ENCODE results near the gene EEIG2.

The EEIG2 gene

DNA sequence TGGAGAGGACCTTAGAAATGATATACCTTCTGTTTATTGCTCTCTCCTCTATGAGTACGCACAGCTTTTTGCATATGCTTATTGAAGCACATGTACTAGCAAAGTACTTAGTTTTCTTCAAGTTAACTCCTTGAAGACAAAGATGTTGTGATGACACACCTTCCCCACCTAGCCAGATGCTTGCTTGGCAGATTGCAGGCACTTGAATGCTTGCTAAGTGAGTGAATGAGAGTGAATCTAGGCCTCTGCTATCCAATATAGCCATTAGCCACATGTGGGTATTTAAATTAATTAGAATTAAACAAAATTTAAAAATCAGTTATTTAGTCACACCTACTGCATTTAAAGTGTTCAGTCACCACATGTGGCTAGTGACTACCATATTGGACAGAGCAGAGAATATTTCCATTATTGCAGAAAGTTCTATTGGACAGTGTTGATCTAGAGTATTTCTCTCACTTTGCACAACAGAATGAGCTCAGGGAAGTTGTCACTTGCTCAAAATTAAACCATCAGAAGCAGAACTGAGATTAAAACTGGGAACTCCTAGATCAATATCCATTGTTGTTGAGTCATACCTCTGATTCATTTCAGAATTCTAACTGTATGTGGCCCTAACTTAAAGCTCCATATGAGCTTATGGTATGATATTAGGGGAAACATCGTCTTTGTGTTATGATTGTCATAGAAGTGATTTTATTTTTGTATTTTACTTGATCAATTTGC lies 8.6 kb upstream of the EEIG2 start:
- DNase-seq, result no peak

DNA sequence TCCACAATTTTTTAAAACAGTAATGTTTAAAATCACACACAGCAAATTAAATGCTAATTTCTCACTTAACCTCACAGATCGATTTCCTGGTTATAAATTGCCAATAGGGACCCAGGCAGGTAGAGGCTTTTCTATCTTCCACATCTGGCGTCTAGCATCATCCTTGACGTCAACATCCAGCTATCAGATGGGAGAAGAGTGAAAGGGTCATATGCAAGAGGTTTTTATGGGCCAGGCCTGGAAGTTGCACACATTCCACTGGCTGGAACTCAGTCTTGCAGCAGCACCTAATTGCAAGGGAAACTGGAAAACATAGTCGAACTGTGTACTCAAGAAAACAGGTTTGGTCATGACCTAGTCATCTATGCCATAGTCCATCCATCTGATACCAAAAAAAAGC lies 6.0 kb upstream of the EEIG2 start:
- DNase-seq, result no peak

DNA sequence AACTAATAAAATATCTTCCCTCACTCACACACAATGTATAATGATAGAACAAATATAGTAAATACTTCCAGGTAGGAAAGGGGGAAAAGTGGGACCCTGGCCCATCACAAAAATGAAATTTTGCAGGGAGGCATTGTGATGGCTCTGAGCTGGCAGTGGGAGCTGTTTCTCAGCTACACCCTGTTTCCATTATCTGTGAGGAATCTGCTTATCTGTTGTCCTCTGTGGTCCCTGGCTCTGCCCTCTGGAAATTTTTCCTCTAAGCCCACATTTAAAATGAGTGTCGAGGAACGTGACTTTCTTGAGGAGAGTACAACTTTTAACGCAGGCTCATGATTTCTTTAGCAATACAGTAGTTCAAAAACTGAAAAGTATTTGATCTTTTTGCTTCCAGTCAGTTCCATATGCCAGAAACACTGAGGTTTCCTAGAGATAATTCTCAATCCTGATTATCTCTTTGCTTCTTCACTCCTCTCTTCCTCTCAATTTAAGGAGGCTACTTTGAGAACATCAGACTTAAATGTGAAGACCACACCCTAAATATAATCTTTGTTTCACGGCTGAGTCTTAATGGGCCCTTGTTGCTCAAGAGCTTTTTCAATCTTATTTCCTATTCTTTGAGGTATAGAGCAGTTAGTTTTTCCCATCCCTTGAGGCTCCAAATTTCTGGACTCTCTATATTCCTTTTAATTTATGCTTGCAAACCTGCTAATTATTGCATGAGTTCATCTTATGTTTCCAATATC lies 5.0 kb upstream of the EEIG2 start:
- DNase-seq, result no peak

DNA sequence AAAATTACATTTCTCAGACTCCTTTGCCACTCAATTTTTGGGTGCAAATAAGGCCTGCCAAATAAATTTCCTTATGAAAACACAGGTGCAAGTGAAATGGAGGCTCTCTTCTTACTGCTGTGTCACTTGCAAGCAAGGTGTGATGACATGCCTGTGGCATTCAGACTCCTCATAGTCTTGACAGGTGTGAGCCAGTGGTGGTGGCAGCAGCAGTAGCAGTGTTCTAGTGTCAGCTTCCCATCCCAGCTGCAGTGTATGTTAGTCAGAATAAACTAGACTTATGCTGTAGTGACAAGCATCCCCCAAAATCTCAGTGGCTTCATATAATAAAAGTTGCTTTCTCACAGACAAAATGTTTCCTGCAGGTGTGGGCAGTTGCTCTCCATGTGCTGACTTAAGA lies 3.8 kb upstream of the EEIG2 start:
- no peak for DNase-seq

DNA sequence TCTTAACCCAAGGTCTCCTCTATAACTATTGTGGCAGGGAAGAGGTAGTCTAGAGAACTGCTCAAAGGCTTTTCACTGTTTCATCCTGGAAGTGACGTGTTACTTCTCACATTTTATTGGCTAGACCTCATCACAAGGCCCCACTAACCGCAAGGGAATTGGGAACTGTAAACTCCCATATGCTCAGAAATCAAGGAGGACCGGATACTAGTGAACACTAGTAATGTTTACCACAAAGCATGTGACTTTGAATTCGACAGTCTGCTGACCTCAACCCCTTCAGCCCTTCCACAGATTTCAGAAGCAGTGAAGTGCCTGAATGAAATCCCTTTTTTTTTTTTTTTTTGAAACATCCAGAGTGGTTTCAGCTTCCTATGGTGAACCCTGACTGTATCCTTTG lies 3.4 kb upstream of the EEIG2 start:
- DNase-seq, result no peak

DNA sequence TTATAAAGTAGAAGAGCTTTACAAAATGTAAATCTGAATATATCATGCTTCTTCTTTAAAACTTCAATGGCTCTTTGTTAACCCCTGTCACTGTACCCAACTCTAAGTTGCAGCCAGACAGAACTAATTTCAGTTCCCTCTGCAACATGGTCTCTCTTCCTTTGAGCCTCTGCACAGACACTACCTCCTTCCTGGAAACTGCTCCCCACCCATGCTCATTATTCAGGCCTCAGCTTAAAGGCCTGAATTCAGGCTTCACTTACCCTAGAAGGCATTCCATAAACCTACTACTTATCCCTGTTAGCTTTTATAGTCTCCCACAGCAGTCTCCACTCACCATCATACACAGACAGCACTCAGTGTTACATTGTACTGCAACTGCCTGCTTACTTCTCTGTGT lies 2.6 kb upstream of the EEIG2 start:
- DNase-seq, result no peak

DNA sequence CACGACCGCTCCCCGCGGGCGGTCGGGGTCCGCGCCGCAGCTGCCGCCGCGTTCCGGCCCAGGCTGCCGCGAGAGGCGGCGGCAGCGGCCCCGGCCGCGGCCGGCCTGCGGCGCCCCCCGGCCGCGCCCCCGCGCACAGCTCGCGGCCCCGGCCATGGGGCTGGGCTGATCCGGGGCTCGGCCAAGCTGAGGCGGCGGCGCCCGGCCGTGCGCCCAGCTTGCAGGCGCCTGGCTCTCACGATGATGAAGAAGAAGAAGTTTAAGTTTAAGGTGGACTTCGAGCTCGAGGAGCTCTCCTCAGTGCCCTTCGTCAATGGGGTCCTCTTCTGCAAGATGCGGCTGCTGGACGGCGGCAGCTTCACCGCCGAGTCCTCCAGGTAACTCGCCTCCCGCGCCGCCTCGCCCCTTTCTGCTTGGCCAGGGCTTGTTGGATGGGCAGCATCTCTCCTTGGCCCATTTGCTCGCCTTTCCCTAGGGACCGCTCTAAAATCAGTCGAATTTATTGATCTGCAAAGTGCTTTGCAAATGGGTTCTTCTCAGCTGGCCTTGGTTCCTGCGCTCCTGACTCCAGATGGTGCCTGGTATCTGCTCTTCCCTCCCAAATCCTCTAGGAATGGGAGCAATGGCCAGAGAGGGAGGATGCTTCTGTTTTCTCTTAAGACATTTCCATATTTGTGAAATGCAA lies 431 bp downstream of the EEIG2 start:
- DNase-seq, result peak; percentile 11

DNA sequence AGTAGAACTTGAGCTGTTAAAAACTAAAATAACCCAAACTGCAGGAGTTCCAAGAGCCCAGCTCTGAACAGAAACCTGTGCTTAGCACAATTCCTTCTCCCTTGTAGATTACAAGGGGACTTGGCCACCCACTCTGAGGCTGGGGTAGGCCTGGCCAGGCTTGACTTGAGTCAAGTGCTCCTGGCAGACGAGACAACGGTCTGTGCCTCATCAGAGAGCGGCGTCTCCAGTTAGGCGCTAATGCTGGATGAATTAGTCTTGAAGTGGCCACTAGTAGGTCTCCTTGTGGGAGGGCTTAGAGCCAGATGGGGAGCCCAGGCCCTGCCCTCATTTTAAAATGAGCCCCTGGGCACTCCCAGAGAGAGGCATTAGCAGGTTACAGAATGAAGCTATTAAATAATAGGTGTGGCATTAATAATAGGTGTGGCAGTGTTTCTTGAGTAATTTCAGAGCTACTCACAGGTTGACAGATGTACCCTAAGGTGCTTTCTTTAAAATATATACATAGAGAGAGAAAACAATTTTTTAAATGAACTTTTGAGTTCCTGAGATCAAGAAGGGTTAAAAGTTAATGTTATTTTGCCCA lies 1.1 kb downstream of the EEIG2 start:
- DNase-seq, result peak; percentile 41

DNA sequence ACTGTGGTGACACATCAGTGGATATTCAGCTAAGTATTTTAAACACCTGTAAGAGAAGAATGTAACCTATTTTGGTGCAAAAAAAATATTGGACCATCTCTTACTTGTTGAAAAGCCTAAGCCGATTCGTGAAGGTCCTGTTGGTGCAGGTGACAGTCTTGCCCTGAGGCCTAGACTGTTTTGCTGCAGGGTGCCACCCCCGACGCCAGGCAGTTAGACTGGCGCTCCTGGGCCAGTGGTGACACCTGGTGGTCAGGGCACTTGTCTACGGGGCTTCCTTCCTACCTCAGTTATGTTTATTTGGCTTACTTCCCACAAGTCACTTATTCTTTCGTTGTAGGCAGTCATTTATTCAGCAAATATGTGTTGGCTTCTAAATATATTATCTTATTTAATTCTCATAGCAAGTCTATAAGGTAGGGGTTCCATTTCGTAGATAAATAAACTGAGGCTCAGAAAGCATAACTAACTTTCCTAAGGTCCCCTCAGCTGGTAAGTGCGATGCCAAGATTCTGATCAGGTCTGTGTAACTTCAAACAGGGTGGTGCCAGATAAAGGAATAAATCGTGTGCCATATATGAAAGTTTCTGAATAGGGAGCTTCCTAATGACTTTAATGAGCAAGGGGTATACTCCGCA lies 1.9 kb downstream of the EEIG2 start:
- peak; percentile 75 for DNase-seq

DNA sequence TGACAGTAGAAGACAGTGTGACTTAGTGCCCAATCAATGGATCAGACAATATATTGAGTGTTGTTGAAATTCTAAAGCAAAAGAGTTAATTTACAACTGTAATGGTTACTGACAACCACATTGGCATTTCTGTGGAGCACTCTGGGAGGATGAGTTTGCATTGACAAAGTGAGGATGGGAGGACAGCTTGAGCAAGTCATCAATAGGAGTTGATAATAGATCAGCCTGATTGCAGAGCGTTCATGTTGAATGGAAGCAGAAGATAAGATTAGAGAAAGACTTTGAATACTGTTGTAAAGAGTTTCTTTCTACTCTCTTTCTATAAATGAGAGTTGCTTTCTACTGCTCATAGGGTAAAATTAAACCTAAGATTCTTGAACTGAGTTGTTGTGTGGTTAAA lies 3.9 kb downstream of the EEIG2 start:
- DNase-seq, result no peak

DNA sequence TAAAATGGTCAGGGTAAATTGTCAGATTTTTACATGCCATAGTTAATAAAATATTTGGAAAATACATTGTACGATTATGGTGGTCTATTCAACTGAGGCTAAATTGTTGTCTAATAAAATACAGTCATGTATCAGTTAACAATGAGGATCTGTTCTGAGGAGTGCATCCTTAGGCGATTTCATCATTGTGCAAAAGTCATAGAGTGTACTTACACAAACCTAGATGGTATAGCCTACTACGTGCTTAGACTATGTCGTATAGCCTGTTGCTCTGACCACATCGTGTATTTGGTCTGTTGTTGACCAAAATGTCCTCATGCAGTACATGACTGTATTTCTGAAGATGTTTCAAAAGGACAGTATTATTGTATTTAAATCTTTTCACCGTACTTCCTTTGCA lies 5.2 kb downstream of the EEIG2 start:
- no peak for DNase-seq

DNA sequence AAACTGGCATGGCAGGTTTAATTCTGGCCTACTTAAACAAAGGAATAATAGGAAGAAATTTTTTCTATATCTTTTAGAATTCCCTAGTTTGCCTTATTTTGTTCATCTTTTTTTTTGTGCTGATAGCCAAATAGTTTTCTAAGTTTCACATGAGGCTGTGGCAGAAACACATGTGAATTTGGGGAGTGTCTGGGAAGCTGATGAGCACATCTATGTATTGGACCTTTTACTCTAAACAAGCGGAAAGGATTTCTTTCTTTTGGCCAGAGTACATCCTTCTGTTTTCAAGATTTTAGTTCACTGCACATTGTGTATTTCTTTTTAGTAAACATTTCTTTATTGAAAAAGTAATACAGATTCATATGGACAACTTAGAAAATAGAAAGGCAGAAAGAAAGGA lies 5.6 kb downstream of the EEIG2 start:
- no peak for DNase-seq

DNA sequence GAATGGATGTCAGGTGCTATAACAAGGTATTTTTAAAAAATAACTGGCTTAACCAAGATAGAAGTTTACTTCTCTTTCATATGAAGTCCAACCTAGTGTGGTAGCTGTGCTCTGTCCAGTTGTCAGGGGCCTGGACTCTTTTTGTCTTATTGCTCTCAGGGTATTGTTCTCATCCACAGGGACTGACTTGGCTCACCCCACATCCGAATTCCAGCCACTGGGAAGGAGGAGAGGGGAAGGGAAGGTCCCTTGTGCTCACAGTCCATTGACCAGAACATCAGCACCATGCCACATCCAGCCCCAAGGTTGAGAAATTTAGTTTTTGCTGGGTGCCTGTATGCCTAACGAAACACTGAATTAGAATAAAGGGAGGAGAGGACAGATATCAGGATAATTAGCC lies 8.7 kb downstream of the EEIG2 start:
- no peak for DNase-seq

DNA sequence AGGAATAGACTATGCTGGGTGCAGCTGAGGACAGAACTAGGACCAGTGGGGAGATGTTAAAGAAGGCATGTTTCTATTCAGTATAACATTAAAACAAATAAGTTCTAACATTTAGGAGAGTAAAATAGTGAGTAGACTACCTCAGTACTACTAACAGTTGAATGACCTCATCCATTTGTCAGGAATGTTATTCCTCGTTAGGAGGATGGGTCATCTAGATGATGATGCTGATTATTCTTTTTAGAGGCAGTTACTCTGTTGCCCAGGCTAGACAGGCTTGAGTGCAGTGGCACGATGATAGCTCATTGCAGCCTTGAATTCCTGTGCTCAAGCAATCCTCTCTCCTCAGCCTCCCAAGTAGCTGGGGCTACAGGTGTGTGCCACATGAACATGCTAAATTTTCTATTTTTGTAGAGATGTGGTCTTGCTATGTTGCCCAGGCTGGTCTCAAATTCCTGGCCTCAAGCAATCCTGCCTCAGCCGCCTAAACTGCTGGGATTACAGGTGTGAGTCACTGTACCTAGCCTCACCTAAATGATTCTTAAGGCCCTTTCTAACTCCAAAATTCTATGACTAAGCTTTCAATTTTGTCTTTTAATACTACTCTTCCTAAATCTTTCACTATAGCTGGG lies 9.3 kb downstream of the EEIG2 start:
- no peak for DNase-seq

DNA sequence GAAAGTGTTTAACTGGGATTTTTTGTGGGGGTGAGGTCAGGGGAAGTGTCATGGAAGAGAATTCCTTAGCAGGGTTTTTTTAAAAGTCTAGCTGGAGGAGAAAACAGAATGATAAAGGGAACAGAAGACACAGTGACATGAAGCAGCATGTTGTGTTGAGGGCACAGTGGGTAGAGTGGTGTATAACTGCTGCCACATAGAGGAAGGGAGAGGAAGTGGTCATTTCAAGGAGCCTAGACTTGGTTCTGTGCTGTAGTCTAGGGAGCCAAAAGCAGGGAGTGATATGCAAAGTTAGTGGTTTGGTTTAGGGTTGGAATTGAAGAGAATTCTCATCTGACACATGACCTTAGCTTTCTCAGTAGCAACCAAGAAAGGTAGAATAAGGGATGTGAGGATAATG lies 10.2 kb downstream of the EEIG2 start:
- no peak for DNase-seq

DNA sequence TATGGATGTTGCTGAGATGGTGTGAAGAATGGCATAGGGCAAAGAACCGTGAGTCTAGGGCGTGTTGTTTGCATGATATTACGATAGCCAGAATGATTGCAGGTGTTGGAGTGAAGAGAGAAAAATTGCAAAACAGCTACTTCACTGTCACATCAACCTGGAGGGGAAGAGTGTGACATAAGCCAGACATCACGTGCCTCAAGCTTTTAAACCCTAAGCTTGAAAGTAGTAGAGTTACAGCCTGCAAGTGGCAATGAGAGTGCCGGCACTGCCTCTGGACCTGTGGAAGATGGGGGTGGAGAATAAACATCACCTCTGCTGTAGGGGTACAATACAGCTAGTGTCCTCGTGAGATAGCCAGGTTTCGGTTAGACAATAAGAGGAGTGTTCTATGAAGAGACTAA lies 11.1 kb downstream of the EEIG2 start:
- no peak for DNase-seq

DNA sequence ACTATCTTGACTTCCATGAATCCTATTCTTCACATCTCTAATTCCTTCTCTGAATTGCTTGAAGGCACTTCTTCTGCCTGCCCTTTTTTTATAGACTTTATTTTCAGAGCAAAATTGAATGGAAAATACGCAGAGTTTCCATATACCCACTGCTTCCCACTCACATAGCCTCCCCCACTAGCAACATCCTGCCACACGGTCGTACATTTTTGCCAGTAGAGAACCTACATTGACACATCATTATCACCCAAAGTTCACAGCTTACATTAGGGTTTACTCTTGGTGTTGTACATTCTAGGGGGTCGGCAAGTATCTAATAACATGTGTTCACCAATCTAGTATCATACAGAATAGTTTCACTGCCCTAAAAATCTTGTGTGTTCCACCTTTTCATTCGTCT lies 12.3 kb downstream of the EEIG2 start:
- DNase-seq, result no peak

DNA sequence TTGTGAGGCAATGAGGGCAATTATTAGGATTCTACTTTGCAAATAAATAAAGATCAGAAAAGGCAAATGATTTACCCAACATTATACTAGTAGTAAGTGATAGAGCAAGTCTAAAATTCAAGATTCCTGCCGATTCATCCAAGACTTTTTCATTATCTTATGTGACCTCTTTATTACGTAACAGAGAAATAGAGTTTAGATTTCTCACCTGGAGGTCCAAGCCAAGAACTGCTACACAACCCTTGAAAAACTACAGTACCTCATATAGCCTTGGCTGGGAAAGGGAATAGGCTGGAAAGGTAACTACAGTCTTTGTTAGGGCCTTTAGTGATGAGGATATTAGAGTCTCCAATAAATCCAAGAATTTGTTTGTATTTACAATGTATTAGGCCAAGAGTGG lies 13.3 kb downstream of the EEIG2 start:
- DNase-seq, result no peak

DNA sequence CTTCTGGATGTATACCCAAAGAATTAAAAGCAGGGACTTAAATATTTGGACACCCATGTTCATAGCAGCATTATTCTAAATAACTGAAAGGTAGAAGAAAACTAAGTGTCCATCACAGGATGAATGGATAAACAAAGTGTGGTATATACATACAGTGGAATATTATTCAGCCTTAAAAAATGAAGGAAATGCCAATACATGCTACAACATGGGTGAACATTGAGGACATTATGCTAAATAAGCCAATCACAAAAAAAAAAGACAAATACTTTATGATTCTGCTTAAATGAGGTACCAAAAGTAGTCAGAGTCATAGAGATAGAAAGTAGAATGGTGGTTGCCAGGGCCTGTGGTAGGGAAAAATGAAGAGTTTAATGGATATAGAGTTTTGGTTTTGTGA lies 14.1 kb downstream of the EEIG2 start:
- no peak for DNase-seq

DNA sequence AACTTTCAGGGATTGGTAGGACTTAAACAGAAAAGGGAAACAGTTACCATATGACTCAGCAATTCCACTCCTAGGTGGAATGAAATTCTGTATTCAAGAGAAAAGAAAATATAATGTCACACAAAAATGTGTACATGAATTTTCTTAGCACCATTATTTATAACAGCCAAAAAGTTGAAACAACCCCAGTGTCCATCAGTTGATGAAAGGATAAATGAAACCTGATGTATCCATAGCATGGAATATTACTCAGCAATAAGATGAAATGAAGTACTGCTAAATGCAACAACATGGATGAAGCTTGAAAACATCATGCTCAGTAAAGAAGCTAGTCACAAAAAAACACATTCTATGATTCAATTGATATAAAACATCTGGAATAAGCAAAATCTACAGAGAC lies 15.5 kb downstream of the EEIG2 start:
- DNase-seq, result no peak

DNA sequence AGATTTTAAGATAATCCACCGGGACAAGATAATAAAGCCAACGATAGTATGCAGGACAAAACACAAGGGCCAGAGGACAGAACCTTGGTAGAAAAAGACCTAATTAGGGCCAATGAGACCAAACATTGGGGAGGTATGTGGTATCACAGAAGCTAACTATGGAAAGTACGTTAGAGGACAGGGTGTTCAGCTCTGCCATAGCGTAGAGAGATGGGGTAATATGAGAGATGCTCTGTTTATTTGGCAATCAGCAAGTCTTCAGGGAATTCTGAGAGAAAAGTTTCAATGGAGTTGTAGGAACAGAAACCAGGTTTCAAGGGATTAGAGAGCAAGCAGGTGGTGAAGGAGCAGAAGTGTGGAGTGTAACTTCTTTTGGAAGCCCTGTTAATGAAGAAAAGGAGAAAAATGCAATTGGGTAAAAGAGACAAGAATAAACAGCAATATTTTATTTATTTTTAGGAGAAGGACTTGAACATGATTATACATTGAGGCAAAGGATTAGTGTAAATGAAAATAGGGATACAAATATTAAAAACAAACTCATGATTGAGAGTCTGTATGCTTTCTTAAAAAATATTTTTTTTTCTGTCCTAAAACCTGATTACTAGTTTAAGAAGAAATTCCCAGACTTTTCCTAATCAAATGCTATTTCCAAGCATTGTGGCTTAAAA lies 24.0 kb downstream of the EEIG2 start:
- no peak for DNase-seq

DNA sequence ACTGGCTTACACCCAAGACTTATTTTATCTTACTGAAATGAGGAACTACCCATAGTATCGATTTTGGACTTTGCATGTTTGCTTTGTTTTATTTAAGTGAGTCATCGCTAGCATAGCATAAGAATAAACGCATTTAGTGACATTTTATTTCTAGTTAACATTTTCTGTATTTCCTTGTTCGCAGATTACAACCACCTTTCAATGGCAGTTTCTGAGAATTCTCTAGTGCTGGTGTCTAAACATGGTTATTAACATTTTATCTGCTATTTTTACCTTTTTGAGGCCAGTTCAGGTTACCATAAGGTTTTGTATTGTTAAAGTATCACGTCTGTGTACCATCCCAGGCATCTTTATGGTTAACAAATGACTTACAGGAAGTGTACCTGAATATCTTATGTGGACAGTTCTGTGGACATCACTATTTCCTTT lies 24.5 kb downstream of the EEIG2 start:
- DNase-seq, result no peak

Data from T-helper 9 cell (primary cell).